ENCODE measurements around the gene ANKRD27. TPM values are rescaled to one million over a fixed set of nuclear protein-coding genes. Genes with fewer than 3 reads are reported as not detected.

Gene ANKRD27
- polyA plus RNA-seq, 1 donor from 2014 or later = 24.6 TPM

DNA sequence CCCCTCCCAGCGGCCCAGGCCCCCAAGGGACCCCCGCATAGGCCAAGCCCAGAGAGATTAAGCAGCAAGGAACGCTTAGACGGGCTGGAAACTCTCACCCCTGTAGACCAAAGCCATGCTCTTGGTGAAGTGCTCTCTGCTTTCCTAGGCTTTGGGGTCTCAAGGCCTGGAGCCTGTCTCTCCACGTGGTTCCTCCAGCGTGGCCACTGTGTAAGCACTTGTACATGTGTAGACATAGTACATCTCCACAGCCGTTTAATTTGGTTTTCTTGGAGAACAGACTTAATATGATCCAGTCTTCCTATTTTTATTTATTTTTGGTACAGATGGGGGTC lies 17.7 kb upstream of the ANKRD27 start:
- H3K79me2 ChIP-seq (replicated peaks; ENCODE audit: insufficient read depth, low read length) = no peaks in the 10 kb centered on the region
- H3K4me3 ChIP-seq (ENCODE audit: low read length) = peak overlapping the region; percentile 61
- no peaks in the 10 kb centered on the region for H3K36me3 ChIP-seq (ENCODE audit: insufficient read depth, low read length)
- no peaks in the 10 kb centered on the region for H3K9me3 ChIP-seq (ENCODE audit: low read length)
- H3K4me2 ChIP-seq (ENCODE audit: low read length) = no peak overlapping the region
- no peak overlapping the region for H3K9ac ChIP-seq (ENCODE audit: low read length)
- no peaks in the 10 kb centered on the region for H3K9me2 ChIP-seq (ENCODE audit: insufficient read depth, low read length)
- no peaks in the 10 kb centered on the region for H4K20me1 ChIP-seq (ENCODE audit: insufficient read depth)
- no peak overlapping the region for H3K27ac ChIP-seq (ENCODE audit: low read length)
- H3F3A ChIP-seq (ENCODE audit: insufficient read depth, low read length, poor library complexity, severe bottlenecking) = no peaks in the 10 kb centered on the region
- no peaks in the 10 kb centered on the region for H3K27me3 ChIP-seq (ENCODE audit: insufficient read depth, low read depth, low read length)
- TF ChIP-seq POLR2AphosphoS5 (IDR thresholded peaks at IDR 0.05) (no peak), SMC3 (conservative IDR thresholded peaks at IDR 0.05; ENCODE audit: poor library complexity) (no peak), EP300 (conservative IDR thresholded peaks at IDR 0.05; ENCODE audit: poor library complexity, severe bottlenecking) (no peak), RAD21 (conservative IDR thresholded peaks at IDR 0.05) (no peak), TAF1 (IDR thresholded peaks at IDR 0.05; ENCODE audit: low read depth) (no peak), EZH2 (IDR thresholded peaks at IDR 0.05; ENCODE audit: borderline replicate concordance, insufficient read depth, low read length, poor library complexity, severe bottlenecking) (no peak), MXI1 (conservative IDR thresholded peaks at IDR 0.05; ENCODE audit: poor library complexity, severe bottlenecking) (no peak)
- TF ChIP-seq, protein P1, sequence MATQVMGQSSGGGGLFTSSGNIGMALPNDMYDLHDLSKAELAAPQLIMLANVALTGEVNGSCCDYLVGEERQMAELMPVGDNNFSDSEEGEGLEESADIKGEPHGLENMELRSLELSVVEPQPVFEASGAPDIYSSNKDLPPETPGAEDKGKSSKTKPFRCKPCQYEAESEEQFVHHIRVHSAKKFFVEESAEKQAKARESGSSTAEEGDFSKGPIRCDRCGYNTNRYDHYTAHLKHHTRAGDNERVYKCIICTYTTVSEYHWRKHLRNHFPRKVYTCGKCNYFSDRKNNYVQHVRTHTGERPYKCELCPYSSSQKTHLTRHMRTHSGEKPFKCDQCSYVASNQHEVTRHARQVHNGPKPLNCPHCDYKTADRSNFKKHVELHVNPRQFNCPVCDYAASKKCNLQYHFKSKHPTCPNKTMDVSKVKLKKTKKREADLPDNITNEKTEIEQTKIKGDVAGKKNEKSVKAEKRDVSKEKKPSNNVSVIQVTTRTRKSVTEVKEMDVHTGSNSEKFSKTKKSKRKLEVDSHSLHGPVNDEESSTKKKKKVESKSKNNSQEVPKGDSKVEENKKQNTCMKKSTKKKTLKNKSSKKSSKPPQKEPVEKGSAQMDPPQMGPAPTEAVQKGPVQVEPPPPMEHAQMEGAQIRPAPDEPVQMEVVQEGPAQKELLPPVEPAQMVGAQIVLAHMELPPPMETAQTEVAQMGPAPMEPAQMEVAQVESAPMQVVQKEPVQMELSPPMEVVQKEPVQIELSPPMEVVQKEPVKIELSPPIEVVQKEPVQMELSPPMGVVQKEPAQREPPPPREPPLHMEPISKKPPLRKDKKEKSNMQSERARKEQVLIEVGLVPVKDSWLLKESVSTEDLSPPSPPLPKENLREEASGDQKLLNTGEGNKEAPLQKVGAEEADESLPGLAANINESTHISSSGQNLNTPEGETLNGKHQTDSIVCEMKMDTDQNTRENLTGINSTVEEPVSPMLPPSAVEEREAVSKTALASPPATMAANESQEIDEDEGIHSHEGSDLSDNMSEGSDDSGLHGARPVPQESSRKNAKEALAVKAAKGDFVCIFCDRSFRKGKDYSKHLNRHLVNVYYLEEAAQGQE (IDR thresholded peaks at IDR 0.05; ENCODE audit: borderline replicate concordance) = no peak
- TF ChIP-seq, protein P2, sequence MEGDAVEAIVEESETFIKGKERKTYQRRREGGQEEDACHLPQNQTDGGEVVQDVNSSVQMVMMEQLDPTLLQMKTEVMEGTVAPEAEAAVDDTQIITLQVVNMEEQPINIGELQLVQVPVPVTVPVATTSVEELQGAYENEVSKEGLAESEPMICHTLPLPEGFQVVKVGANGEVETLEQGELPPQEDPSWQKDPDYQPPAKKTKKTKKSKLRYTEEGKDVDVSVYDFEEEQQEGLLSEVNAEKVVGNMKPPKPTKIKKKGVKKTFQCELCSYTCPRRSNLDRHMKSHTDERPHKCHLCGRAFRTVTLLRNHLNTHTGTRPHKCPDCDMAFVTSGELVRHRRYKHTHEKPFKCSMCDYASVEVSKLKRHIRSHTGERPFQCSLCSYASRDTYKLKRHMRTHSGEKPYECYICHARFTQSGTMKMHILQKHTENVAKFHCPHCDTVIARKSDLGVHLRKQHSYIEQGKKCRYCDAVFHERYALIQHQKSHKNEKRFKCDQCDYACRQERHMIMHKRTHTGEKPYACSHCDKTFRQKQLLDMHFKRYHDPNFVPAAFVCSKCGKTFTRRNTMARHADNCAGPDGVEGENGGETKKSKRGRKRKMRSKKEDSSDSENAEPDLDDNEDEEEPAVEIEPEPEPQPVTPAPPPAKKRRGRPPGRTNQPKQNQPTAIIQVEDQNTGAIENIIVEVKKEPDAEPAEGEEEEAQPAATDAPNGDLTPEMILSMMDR (IDR thresholded peaks at IDR 0.05; ENCODE audit: poor library complexity, severe bottlenecking) = no peak
- no peak overlapping the region for H2AFZ ChIP-seq (ENCODE audit: low read depth, low read length)

DNA sequence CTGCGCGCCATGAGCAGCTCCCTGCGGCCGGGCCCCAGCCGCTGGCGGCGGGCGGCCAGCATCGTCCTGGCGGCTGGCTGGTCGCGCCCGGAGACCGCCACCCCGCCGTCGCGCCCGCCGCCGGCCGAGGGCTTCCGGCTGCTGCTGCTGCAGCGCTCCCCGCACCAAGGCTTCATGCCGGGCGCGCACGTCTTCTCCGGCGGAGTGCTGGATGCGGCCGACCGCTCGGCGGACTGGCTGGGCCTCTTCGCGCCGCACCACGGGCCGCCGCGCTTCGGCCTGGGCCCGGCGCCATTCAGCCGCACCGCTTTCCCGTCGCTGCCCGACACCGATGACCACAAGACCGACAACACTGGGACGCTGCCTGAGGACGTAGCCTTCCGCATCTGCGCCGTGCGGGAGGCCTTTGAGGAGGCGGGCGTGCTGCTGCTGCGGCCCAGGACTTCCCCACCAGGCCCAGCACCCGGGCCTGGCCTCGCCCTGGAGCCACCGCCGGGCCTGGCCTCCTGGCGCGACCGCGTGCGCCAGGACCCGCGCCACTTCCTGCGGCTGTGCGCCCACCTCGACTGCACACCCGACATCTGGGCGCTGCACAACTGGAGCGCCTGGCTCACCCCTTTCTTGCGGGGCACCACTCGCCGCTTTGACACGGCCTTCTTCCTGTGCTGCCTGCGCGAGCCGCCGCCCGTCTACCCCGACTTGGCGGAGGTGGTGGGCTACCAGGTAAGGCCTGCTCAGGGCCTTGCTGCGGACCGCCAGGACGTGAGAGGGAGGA lies 17.2 kb upstream of the ANKRD27 start:
- Histone ChIP-seq H3K79me2 (replicated peaks; ENCODE audit: insufficient read depth, low read length) (no peaks in the 10 kb centered on the region), H3K36me3 (ENCODE audit: insufficient read depth, low read length) (no peaks in the 10 kb centered on the region), H3K4me2 (ENCODE audit: low read length) (no peak overlapping the region), H2AFZ (ENCODE audit: low read depth, low read length) (no peak overlapping the region), H3K27ac (ENCODE audit: low read length) (peak overlapping the region; percentile 0), H3K9ac (ENCODE audit: low read length) (peak overlapping the region; percentile 56), H3K27me3 (ENCODE audit: insufficient read depth, low read depth, low read length) (no peaks in the 10 kb centered on the region), H4K20me1 (ENCODE audit: insufficient read depth) (no peaks in the 10 kb centered on the region), H3F3A (ENCODE audit: insufficient read depth, low read length, poor library complexity, severe bottlenecking) (no peaks in the 10 kb centered on the region), H3K4me3 (ENCODE audit: low read length) (peak overlapping the region; percentile 61), H3K9me2 (ENCODE audit: insufficient read depth, low read length) (no peaks in the 10 kb centered on the region), H3K9me3 (ENCODE audit: low read length) (no peaks in the 10 kb centered on the region)
- TF ChIP-seq, protein P1 (IDR thresholded peaks at IDR 0.05; ENCODE audit: borderline replicate concordance) = no peak
- TF ChIP-seq EP300 (conservative IDR thresholded peaks at IDR 0.05; ENCODE audit: poor library complexity, severe bottlenecking) = no peak
- TF ChIP-seq, protein P2 (IDR thresholded peaks at IDR 0.05; ENCODE audit: poor library complexity, severe bottlenecking) = no peak
- no peak for TF ChIP-seq TAF1 (IDR thresholded peaks at IDR 0.05; ENCODE audit: low read depth)
- TF ChIP-seq SMC3 (conservative IDR thresholded peaks at IDR 0.05; ENCODE audit: poor library complexity) = no peak

Measured in neural cell (in vitro differentiated cells).